IMR-90 (cell line): ENCODE results near the gene DOCK2. TPM values are rescaled to one million over a fixed set of nuclear protein-coding genes. Genes with fewer than 3 reads are reported as not detected.

ENCODE experiments used
- ATAC-seq: fragments of 200-7000 bp; cut with Tn5 transposase; 2 replicates; pipeline ENCODE4 v1.9.1; 2020; ENCODE audit warnings: low read depth, mild to moderate bottlenecking, moderate library complexity
- BruUV-seq: library from RNA; stranded (reverse); fragments of 400-500 nt; replicated peaks from 2 replicates; lab custom pipeline; 2021; lab: Mats Ljungman, UMichigan
- CTCF ChIA-PET: fragments of 300-600 bp; formaldehyde crosslinking; extraction: SDS; loops from one replicate; lab custom pipeline; 2021; ENCODE audit warnings: antibody characterized with exemption; lab: Yijun Ruan, JAX
- POLR2A ChIA-PET: fragments of 300-600 bp; sonication (Branson Sonifier 250); formaldehyde crosslinking; loops from one replicate; lab custom pipeline; 2022; ENCODE audit warnings: antibody characterized with exemption; ENCODE audit not compliant: unreplicated experiment; lab: Charles Lee
- DNase-seq: peaks from one replicate; pipeline ENCODE4 v3.0.0; 2013
- H2AFZ ChIP-seq: replicated peaks from 2 replicates; pipeline ENCODE3; 2013; ENCODE audit warnings: low read length, mild to moderate bottlenecking; ENCODE audit not compliant: poor library complexity
- H2AK5ac ChIP-seq: 2 replicates; pipeline ENCODE4 v1.6.1; 2013; ENCODE audit warnings: low read depth, low read length, inconsistent platforms
- H2AK9ac ChIP-seq: replicated peaks from 2 replicates; pipeline ENCODE3; 2013; ENCODE audit warnings: mild to moderate bottlenecking, low read depth, low read length, moderate library complexity; ENCODE audit not compliant: poor library complexity
- H2BK120ac ChIP-seq: 2 replicates; pipeline ENCODE4 v1.6.1; 2013; ENCODE audit warnings: low read depth, low read length, inconsistent platforms
- H2BK15ac ChIP-seq: 3 replicates; pipeline ENCODE4 v1.6.1; 2013; ENCODE audit warnings: low read depth, low read length, inconsistent platforms
- H2BK20ac ChIP-seq: 2 replicates; pipeline ENCODE4 v1.6.1; 2013; ENCODE audit warnings: low read depth, mild to moderate bottlenecking, inconsistent platforms, low read length, moderate library complexity
- H2BK5ac ChIP-seq: 2 replicates; pipeline ENCODE4 v1.6.1; 2013; ENCODE audit warnings: mild to moderate bottlenecking, low read depth, low read length, inconsistent platforms; ENCODE audit not compliant: poor library complexity, severe bottlenecking
- H3K14ac ChIP-seq: replicated peaks from 2 replicates; pipeline ENCODE4 v1.6.1; 2013; ENCODE audit warnings: low read depth, low read length, inconsistent platforms
- H3K18ac ChIP-seq: 2 replicates; pipeline ENCODE4 v1.6.1; 2013; ENCODE audit warnings: low read depth, low read length, control low read depth
- H3K23ac ChIP-seq: 2 replicates; pipeline ENCODE4 v1.6.1; 2013; ENCODE audit warnings: low read depth, low read length, inconsistent platforms
- H3K27ac ChIP-seq: 2 replicates; pipeline ENCODE4 v1.5.1; 2013; ENCODE audit warnings: mild to moderate bottlenecking, control low read depth, low read length; ENCODE audit not compliant: insufficient read depth
- H3K27me3 ChIP-seq: 2 replicates; pipeline ENCODE4 v1.6.1; 2013; ENCODE audit warnings: low read length; ENCODE audit not compliant: control insufficient read depth, insufficient read depth
- H3K36me3 ChIP-seq: 2 replicates; pipeline ENCODE4 v1.6.1; 2013; ENCODE audit warnings: low read length, mixed read lengths; ENCODE audit not compliant: control insufficient read depth, insufficient read depth
- H3K4ac ChIP-seq: 2 replicates; pipeline ENCODE4 v1.6.1; 2013; ENCODE audit warnings: low read depth, low read length, inconsistent platforms
- H3K4me1 ChIP-seq: 2 replicates; pipeline ENCODE4 v1.6.1; 2013; ENCODE audit warnings: low read length, mixed read lengths; ENCODE audit not compliant: control insufficient read depth, insufficient read depth
- H3K4me2 ChIP-seq: 2 replicates; pipeline ENCODE4 v1.6.1; 2013; ENCODE audit warnings: low read depth, mild to moderate bottlenecking, control low read depth, low read length, moderate library complexity
- H3K4me3 ChIP-seq: 2 replicates; pipeline ENCODE4 v1.5.1; 2013; ENCODE audit warnings: low read depth, mild to moderate bottlenecking, control low read depth, low read length, moderate library complexity; ENCODE audit not compliant: insufficient read depth
- H3K56ac ChIP-seq: 2 replicates; pipeline ENCODE4 v1.6.1; 2013; ENCODE audit warnings: low read length, inconsistent platforms; ENCODE audit not compliant: insufficient read depth; ENCODE audit errors: extremely low read depth
- H3K79me1 ChIP-seq, 2 experiments: 2 replicates each; pipeline ENCODE4 v1.6.1; 2013; ENCODE audit warnings: low read length in 2 of 2, inconsistent platforms in 1 of 2, low read depth in 1 of 2
- H3K9ac ChIP-seq: 2 replicates; pipeline ENCODE4 v1.6.1; 2013; ENCODE audit warnings: low read depth, low read length, control low read depth
- H3K9me1 ChIP-seq: 2 replicates; pipeline ENCODE4 v1.6.1; 2013; ENCODE audit warnings: low read length, inconsistent platforms; ENCODE audit not compliant: insufficient read depth
- H3K9me3 ChIP-seq: 2 replicates; pipeline ENCODE4 v1.6.1; 2013; ENCODE audit warnings: low read length; ENCODE audit not compliant: control insufficient read depth, insufficient read depth
- H4K20me1 ChIP-seq: 2 replicates; pipeline ENCODE4 v1.6.1; 2013; ENCODE audit warnings: low read length, inconsistent platforms; ENCODE audit not compliant: insufficient read depth
- H4K5ac ChIP-seq: 2 replicates; pipeline ENCODE4 v1.6.1; 2013; ENCODE audit warnings: mild to moderate bottlenecking, low read depth, low read length, control low read depth
- H4K8ac ChIP-seq, 2 experiments: 2 replicates each; pipeline ENCODE4 v1.6.1; 2013; ENCODE audit warnings: low read depth in 2 of 2, low read length in 2 of 2, control low read depth in 1 of 2, inconsistent platforms in 1 of 2
- H4K91ac ChIP-seq: 2 replicates; pipeline ENCODE4 v1.6.1; 2013; ENCODE audit warnings: low read depth, low read length, inconsistent platforms; ENCODE audit not compliant: insufficient read depth
- BHLHE40 ChIP-seq: fragments of 150-350 bp; IDR thresholded peaks from 2 replicates; pipeline ENCODE4 v1.6.1; 2016; ENCODE audit warnings: mild to moderate bottlenecking, low read depth, low read length
- CEBPB ChIP-seq: IDR thresholded peaks from 2 replicates; pipeline ENCODE4 v1.6.1; 2012; ENCODE audit warnings: low read depth, low read length, improper control_type of control experiment
- FOS ChIP-seq: fragments of 150-350 bp; IDR thresholded peaks from 2 replicates; pipeline ENCODE4 v1.6.1; 2016; ENCODE audit warnings: low read depth, low read length
- MXI1 ChIP-seq: IDR thresholded peaks from 2 replicates; pipeline ENCODE4 v1.6.1; 2012; ENCODE audit warnings: low read depth, mild to moderate bottlenecking, low read length, moderate library complexity, borderline replicate concordance
- NFE2L2 ChIP-seq: fragments of 150-350 bp; IDR thresholded peaks from 2 replicates; pipeline ENCODE4 v1.6.1; 2016; ENCODE audit warnings: low read depth, mild to moderate bottlenecking, low read length
- RCOR1 ChIP-seq: IDR thresholded peaks from 2 replicates; pipeline ENCODE4 v1.6.1; 2012; ENCODE audit warnings: mild to moderate bottlenecking, low read length, improper control_type of control experiment; ENCODE audit not compliant: insufficient replicate concordance
- RFX5 ChIP-seq: IDR thresholded peaks from 2 replicates; pipeline ENCODE4 v1.8.0; 2012; ENCODE audit warnings: low read depth, mild to moderate bottlenecking, low read length, moderate library complexity
- SMC3 ChIP-seq: fragments of 150-350 bp; IDR thresholded peaks from 2 replicates; pipeline ENCODE4 v1.6.1; 2016; ENCODE audit warnings: low read depth, mild to moderate bottlenecking, antibody characterized with exemption, low read length, moderate library complexity
- WGBS, 2 experiments: methylation state at CpG; one replicate each; pipeline versions ENCODE4 v1.1.5 to v1.1.7; 2013; ENCODE audit warnings: missing lambda C conversion rate in 2 of 2; ENCODE audit not compliant: insufficient read length in 1 of 2; ENCODE audit errors: extremely low coverage in 2 of 2; 5-methylcytosine and 5-hydroxymethylcytosine counted together
- dilution Hi-C: fragments of 300-500 bp; cut with HindIII; formaldehyde crosslinking; loops from one replicate; pipeline ENCODE4 v1.14.3; 2018; ENCODE audit warnings: low sequenced_read_pairs; ENCODE audit not compliant: unreplicated experiment
- in situ Hi-C: fragments of 300-500 bp; cut with MboI; formaldehyde crosslinking; loops from 3 replicates; pipeline ENCODE4 v1.14.3; 2019; ENCODE audit warnings: low sequenced_read_pairs, inconsistent platforms, mixed read lengths
- intact Hi-C: fragments of 100-400 bp; cut with micrococcal nuclease; formaldehyde crosslinking; loops from 2 replicates; pipeline ENCODE4 v1.10.0; 2022
- polyA plus RNA-seq, 3 experiments: library from polyadenylated mRNA; depleted of rRNA; stranded (reverse); fragments of >200 nt; gene quantifications; 2 replicates each; pipeline ENCODE4 v1.2.3, GENCODE V29; 2012; ENCODE audit warnings: low replicate concordance in 1 of 3
- total RNA-seq: library from RNA; depleted of rRNA; stranded (reverse); fragments of >200 nt; gene quantifications from 2 replicates; pipeline ENCODE4 v1.2.3, GENCODE V29; 2012
- TF ChIP-seq, protein P1 (sequence below): fragments of 150-350 bp; IDR thresholded peaks from 2 replicates; pipeline ENCODE4 v1.6.1; 2017; ENCODE audit warnings: mild to moderate bottlenecking, antibody characterized with exemption, low read length, low read depth
- TF ChIP-seq, protein P2 (sequence below): conservative IDR thresholded peaks from 2 replicates; pipeline ENCODE4 v1.5.1; 2012; ENCODE audit warnings: mild to moderate bottlenecking, low read depth, low read length, improper control_type of control experiment

DOCK2 gene
- total and polyA plus RNA-seq, 2 of the 4 experiments (the other 2 are of a cell fraction): 0.72 to 3.0 TPM

DNA sequence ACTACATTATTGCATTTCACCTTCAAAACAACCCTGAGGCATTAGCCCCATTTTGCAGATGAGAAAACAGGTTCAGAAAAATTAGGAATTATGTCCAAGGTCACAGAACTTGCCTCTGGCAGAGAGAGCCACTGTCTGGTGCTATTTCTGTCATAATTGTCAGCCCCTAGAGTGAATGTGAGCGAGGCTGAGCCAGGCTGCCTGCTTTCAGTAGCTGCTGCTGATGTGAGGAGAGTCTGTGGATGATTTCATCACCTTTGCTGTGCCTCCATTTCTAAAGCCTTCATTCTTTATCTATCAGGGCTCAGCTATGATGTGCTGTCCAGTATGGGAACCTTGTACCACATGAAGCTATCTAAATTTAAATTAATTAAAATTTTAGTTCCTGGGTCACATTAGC is 271.8 kb downstream of the DOCK2 start:
- ChIA-PET POLR2A (no interaction called here), CTCF (no interaction called here)
- DNase-seq: no peak
- Histone ChIP-seq H2BK5ac (no peak overlapping the region), H3K9me1 (peaks cover 3% of the 10 kb centered on the region; the same call in 1 of the 2 replicates), H3K9ac (no peak overlapping the region), H3K4me3 (no peak overlapping the region), H2AK5ac (no peak overlapping the region), H4K8ac (no peak overlapping the region), H3K79me1 (peaks cover 16 to 27% of the 10 kb centered on the region in 2 experiments), H3K18ac (no peak overlapping the region), H2BK15ac (no peak overlapping the region), H2BK20ac (no peak overlapping the region), H2BK120ac (no peak overlapping the region), H3K36me3 (no peaks in the 10 kb centered on the region), H3K27ac (no peak overlapping the region), H2AK9ac (no peak overlapping the region), H3K56ac (no peak overlapping the region), H4K5ac (no peak overlapping the region), H3K4me2 (no peak overlapping the region), H4K20me1 (no peaks in the 10 kb centered on the region), H3K4me1 (no peaks in the 10 kb centered on the region), H3K23ac (no peak overlapping the region), H3K27me3 (no peaks in the 10 kb centered on the region), H3K4ac (no peak overlapping the region), H3K14ac (no peak overlapping the region), H3K9me3 (no peaks in the 10 kb centered on the region), H4K91ac (no peak overlapping the region), H2AFZ (no peak overlapping the region)
- TF ChIP-seq FOS: no peak
- no peak for TF ChIP-seq CEBPB
- no peak for TF ChIP-seq BHLHE40
- TF ChIP-seq, protein P1, sequence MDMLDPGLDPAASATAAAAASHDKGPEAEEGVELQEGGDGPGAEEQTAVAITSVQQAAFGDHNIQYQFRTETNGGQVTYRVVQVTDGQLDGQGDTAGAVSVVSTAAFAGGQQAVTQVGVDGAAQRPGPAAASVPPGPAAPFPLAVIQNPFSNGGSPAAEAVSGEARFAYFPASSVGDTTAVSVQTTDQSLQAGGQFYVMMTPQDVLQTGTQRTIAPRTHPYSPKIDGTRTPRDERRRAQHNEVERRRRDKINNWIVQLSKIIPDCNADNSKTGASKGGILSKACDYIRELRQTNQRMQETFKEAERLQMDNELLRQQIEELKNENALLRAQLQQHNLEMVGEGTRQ: no peak
- no peak for TF ChIP-seq MXI1
- TF ChIP-seq RCOR1: no peak
- TF ChIP-seq NFE2L2: no peak
- no peak for TF ChIP-seq SMC3
- TF ChIP-seq, protein P2, sequence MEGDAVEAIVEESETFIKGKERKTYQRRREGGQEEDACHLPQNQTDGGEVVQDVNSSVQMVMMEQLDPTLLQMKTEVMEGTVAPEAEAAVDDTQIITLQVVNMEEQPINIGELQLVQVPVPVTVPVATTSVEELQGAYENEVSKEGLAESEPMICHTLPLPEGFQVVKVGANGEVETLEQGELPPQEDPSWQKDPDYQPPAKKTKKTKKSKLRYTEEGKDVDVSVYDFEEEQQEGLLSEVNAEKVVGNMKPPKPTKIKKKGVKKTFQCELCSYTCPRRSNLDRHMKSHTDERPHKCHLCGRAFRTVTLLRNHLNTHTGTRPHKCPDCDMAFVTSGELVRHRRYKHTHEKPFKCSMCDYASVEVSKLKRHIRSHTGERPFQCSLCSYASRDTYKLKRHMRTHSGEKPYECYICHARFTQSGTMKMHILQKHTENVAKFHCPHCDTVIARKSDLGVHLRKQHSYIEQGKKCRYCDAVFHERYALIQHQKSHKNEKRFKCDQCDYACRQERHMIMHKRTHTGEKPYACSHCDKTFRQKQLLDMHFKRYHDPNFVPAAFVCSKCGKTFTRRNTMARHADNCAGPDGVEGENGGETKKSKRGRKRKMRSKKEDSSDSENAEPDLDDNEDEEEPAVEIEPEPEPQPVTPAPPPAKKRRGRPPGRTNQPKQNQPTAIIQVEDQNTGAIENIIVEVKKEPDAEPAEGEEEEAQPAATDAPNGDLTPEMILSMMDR: no peak
- TF ChIP-seq RFX5: no peak
- BruUV-seq: no TSS peak
- dilution Hi-C loops: no loop called here
- ATAC-seq: no peak
- in situ Hi-C loops: no loop called here
- no CpG with 5 or more reads among the region's 1 CpG for WGBS, 2 experiments
- intact Hi-C loops: no loop called here
